Measurements from ENCODE around the gene POC1B. TPM values are rescaled to one million over a fixed set of nuclear protein-coding genes. Genes with fewer than 3 reads are reported as not detected.

The POC1B gene
- total RNA-seq, 1 experiment from 2014 or later = 17.8 TPM

- Mint-ChIP-seq H3K9me3 (no peaks in the 10 kb centered on the region), H3K27ac (no peak overlapping the region), H3K27me3 (ENCODE audit: low read depth) (no peaks in the 10 kb centered on the region), H3K4me3 (no peak overlapping the region), H3K36me3 (no peaks in the 10 kb centered on the region), H3K4me1 (peaks cover 9% of the 10 kb centered on the region)
- ChIA-PET POLR2A (no interaction called here), CTCF (no interaction called here)
- DNase-seq (ENCODE audit: low spot score) = no peak
- no peak for ATAC-seq
- no peak for TF ChIP-seq OVOL2 (CRISPR knock-in tag; IDR thresholded peaks at IDR 0.05; ENCODE audit: borderline replicate concordance)
These were observed 45.8 kb upstream of the POC1B start for GRCh38 chr12:89571491-89572195.

DNA sequence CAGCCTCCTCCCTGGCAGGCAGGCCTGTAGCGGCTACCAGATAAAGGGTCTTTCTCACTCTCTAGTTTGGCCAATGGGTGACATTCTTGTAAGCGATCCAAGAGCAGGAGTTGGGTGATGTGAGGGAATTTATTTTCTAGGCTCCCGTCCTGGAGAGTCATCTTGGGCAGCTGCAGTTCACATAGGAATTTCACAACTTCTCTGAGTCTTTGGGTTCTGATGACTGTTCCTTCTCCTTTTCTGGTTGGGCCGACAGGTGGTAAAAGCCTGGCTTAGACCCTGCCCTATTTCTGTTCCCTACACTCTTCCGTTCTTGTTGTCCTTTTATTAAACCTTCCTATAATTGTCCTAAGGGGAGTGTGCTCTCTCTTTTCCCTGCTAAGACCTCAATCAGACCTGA is 42.6 kb upstream of the POC1B start:
- Mint-ChIP-seq H3K36me3 (no peaks in the 10 kb centered on the region), H3K27me3 (ENCODE audit: low read depth) (no peaks in the 10 kb centered on the region), H3K4me1 (no peaks in the 10 kb centered on the region), H3K9me3 (no peaks in the 10 kb centered on the region), H3K4me3 (no peak overlapping the region), H3K27ac (no peak overlapping the region)
- POLR2A ChIA-PET = no interaction called here
- DNase-seq (ENCODE audit: low spot score) (no peak), ATAC-seq (no peak)
- CTCF ChIA-PET = no interaction called here
- no peak for TF ChIP-seq ZNF263 (CRISPR knock-in tag; IDR thresholded peaks at IDR 0.05; ENCODE audit: low read depth)
- no peak for TF ChIP-seq EMX1 (CRISPR knock-in tag; IDR thresholded peaks at IDR 0.05)
- TF ChIP-seq, protein P1, sequence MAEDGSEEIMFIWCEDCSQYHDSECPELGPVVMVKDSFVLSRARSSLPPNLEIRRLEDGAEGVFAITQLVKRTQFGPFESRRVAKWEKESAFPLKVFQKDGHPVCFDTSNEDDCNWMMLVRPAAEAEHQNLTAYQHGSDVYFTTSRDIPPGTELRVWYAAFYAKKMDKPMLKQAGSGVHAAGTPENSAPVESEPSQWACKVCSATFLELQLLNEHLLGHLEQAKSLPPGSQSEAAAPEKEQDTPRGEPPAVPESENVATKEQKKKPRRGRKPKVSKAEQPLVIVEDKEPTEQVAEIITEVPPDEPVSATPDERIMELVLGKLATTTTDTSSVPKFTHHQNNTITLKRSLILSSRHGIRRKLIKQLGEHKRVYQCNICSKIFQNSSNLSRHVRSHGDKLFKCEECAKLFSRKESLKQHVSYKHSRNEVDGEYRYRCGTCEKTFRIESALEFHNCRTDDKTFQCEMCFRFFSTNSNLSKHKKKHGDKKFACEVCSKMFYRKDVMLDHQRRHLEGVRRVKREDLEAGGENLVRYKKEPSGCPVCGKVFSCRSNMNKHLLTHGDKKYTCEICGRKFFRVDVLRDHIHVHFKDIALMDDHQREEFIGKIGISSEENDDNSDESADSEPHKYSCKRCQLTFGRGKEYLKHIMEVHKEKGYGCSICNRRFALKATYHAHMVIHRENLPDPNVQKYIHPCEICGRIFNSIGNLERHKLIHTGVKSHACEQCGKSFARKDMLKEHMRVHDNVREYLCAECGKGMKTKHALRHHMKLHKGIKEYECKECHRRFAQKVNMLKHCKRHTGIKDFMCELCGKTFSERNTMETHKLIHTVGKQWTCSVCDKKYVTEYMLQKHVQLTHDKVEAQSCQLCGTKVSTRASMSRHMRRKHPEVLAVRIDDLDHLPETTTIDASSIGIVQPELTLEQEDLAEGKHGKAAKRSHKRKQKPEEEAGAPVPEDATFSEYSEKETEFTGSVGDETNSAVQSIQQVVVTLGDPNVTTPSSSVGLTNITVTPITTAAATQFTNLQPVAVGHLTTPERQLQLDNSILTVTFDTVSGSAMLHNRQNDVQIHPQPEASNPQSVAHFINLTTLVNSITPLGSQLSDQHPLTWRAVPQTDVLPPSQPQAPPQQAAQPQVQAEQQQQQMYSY (CRISPR knock-in tag; IDR thresholded peaks at IDR 0.05) = no peak
- TF ChIP-seq CDX4 (CRISPR knock-in tag; IDR thresholded peaks at IDR 0.05; ENCODE audit: borderline replicate concordance) = no peak
- TF ChIP-seq ESRRA (CRISPR knock-in tag; IDR thresholded peaks at IDR 0.05; ENCODE audit: borderline replicate concordance) = no peak
- TF ChIP-seq GABPB1 (CRISPR knock-in tag; IDR thresholded peaks at IDR 0.05) = no peak
- no peak for TF ChIP-seq HMGXB4 (CRISPR knock-in tag; IDR thresholded peaks at IDR 0.05)
- TF ChIP-seq SOX15 (CRISPR knock-in tag; IDR thresholded peaks at IDR 0.05) = no peak
- no peak for TF ChIP-seq TEAD4 (CRISPR knock-in tag; IDR thresholded peaks at IDR 0.05)
- TF ChIP-seq USF2 (CRISPR knock-in tag; IDR thresholded peaks at IDR 0.05) = no peak
- TF ChIP-seq, protein P2, sequence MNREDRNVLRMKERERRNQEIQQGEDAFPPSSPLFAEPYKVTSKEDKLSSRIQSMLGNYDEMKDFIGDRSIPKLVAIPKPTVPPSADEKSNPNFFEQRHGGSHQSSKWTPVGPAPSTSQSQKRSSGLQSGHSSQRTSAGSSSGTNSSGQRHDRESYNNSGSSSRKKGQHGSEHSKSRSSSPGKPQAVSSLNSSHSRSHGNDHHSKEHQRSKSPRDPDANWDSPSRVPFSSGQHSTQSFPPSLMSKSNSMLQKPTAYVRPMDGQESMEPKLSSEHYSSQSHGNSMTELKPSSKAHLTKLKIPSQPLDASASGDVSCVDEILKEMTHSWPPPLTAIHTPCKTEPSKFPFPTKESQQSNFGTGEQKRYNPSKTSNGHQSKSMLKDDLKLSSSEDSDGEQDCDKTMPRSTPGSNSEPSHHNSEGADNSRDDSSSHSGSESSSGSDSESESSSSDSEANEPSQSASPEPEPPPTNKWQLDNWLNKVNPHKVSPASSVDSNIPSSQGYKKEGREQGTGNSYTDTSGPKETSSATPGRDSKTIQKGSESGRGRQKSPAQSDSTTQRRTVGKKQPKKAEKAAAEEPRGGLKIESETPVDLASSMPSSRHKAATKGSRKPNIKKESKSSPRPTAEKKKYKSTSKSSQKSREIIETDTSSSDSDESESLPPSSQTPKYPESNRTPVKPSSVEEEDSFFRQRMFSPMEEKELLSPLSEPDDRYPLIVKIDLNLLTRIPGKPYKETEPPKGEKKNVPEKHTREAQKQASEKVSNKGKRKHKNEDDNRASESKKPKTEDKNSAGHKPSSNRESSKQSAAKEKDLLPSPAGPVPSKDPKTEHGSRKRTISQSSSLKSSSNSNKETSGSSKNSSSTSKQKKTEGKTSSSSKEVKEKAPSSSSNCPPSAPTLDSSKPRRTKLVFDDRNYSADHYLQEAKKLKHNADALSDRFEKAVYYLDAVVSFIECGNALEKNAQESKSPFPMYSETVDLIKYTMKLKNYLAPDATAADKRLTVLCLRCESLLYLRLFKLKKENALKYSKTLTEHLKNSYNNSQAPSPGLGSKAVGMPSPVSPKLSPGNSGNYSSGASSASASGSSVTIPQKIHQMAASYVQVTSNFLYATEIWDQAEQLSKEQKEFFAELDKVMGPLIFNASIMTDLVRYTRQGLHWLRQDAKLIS (CRISPR knock-in tag; IDR thresholded peaks at IDR 0.05; ENCODE audit: borderline replicate concordance) = no peak
- TF ChIP-seq TEAD1 (CRISPR knock-in tag; IDR thresholded peaks at IDR 0.05) = no peak
- TF ChIP-seq, protein P3, sequence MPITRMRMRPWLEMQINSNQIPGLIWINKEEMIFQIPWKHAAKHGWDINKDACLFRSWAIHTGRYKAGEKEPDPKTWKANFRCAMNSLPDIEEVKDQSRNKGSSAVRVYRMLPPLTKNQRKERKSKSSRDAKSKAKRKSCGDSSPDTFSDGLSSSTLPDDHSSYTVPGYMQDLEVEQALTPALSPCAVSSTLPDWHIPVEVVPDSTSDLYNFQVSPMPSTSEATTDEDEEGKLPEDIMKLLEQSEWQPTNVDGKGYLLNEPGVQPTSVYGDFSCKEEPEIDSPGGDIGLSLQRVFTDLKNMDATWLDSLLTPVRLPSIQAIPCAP (CRISPR knock-in tag; IDR thresholded peaks at IDR 0.05) = no peak
- TF ChIP-seq, protein P4, sequence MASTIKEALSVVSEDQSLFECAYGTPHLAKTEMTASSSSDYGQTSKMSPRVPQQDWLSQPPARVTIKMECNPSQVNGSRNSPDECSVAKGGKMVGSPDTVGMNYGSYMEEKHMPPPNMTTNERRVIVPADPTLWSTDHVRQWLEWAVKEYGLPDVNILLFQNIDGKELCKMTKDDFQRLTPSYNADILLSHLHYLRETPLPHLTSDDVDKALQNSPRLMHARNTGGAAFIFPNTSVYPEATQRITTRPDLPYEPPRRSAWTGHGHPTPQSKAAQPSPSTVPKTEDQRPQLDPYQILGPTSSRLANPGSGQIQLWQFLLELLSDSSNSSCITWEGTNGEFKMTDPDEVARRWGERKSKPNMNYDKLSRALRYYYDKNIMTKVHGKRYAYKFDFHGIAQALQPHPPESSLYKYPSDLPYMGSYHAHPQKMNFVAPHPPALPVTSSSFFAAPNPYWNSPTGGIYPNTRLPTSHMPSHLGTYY (CRISPR knock-in tag; IDR thresholded peaks at IDR 0.05) = no peak
- TF ChIP-seq, protein P5, sequence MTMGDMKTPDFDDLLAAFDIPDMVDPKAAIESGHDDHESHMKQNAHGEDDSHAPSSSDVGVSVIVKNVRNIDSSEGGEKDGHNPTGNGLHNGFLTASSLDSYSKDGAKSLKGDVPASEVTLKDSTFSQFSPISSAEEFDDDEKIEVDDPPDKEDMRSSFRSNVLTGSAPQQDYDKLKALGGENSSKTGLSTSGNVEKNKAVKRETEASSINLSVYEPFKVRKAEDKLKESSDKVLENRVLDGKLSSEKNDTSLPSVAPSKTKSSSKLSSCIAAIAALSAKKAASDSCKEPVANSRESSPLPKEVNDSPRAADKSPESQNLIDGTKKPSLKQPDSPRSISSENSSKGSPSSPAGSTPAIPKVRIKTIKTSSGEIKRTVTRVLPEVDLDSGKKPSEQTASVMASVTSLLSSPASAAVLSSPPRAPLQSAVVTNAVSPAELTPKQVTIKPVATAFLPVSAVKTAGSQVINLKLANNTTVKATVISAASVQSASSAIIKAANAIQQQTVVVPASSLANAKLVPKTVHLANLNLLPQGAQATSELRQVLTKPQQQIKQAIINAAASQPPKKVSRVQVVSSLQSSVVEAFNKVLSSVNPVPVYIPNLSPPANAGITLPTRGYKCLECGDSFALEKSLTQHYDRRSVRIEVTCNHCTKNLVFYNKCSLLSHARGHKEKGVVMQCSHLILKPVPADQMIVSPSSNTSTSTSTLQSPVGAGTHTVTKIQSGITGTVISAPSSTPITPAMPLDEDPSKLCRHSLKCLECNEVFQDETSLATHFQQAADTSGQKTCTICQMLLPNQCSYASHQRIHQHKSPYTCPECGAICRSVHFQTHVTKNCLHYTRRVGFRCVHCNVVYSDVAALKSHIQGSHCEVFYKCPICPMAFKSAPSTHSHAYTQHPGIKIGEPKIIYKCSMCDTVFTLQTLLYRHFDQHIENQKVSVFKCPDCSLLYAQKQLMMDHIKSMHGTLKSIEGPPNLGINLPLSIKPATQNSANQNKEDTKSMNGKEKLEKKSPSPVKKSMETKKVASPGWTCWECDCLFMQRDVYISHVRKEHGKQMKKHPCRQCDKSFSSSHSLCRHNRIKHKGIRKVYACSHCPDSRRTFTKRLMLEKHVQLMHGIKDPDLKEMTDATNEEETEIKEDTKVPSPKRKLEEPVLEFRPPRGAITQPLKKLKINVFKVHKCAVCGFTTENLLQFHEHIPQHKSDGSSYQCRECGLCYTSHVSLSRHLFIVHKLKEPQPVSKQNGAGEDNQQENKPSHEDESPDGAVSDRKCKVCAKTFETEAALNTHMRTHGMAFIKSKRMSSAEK (CRISPR knock-in tag; IDR thresholded peaks at IDR 0.05; ENCODE audit: borderline replicate concordance) = no peak

Measured in WTC11 (cell line).